ELF-1 (cell line): ENCODE measurements around the gene MRPL51.

ENCODE experiments used
- DNase-seq: peaks from one replicate; pipeline ENCODE4 v3.0.0-alpha.2; 2016; ENCODE audit warnings: low read depth, low spot score

MRPL51 gene

GRCh38 chr12:6461401-6462233, 31.4 kb downstream of the MRPL51 start:
- no peak for DNase-seq

GRCh38 chr12:6460751-6461371, 32.2 kb downstream of the MRPL51 start:
- no peak for DNase-seq

GRCh38 chr12:6459004-6459337, 34.1 kb downstream of the MRPL51 start:
- no peak for DNase-seq

- no peak for DNase-seq
These were observed 34.6 kb downstream of the MRPL51 start for GRCh38 chr12:6458281-6459003.

GRCh38 chr12:6457220-6457945, 35.7 kb downstream of the MRPL51 start:
- DNase-seq = no peak

- no peak for DNase-seq
These were observed 40.0 kb downstream of the MRPL51 start for GRCh38 chr12:6452944-6453630.

- no peak for DNase-seq
These were observed 40.7 kb downstream of the MRPL51 start for GRCh38 chr12:6452245-6452943.

GRCh38 chr12:6451348-6452244, 41.5 kb downstream of the MRPL51 start, which contains the start of gene TAPBPL:
Gene TAPBPL, plus strand, starts transcription at chr12:6452042. Its CDS starts 207 bp downstream, at chr12:6452249.
- DNase-seq = peak; percentile 89

GRCh38 chr12:6450869-6451347, 42.2 kb downstream of the MRPL51 start:
- no peak for DNase-seq

GRCh38 chr12:6450091-6450868, 42.8 kb downstream of the MRPL51 start:
- DNase-seq = no peak

GRCh38 chr12:6444704-6445688, 48.1 kb downstream of the MRPL51 start, which contains the start of gene CD27:
Gene CD27, plus strand, starts transcription at chr12:6444955. Its CDS starts 141 bp downstream, at chr12:6445096.
- DNase-seq = no peak

GRCh38 chr12:6444031-6444430, 49.0 kb downstream of the MRPL51 start:
- DNase-seq = no peak

- DNase-seq = no peak
These were observed 49.6 kb downstream of the MRPL51 start for GRCh38 chr12:6443361-6443983.

- no peak for DNase-seq
These were observed 50.2 kb downstream of the MRPL51 start for GRCh38 chr12:6442836-6443235.
